WTC11 (cell line): Measurements from ENCODE around the gene OTC. TPM values are rescaled to one million over a fixed set of nuclear protein-coding genes. Genes with fewer than 3 reads are reported as not detected.

Experiments
- ATAC-seq: fragments of 200-7000 bp; cut with Tn5 transposase; 2 replicates; pipeline ENCODE4 v1.10.0; 2021; ENCODE audit warnings: mild to moderate bottlenecking, moderate library complexity
- CTCF ChIA-PET: fragments of 300-600 bp; sonication (Branson Sonifier 250); formaldehyde crosslinking; loops from one replicate; lab custom pipeline; 2021; ENCODE audit warnings: antibody characterized with exemption; lab: Charles Lee
- POLR2A ChIA-PET: fragments of 350-600 bp; sonication (Branson Sonifier 250); formaldehyde crosslinking; loops from one replicate; lab custom pipeline; 2021; ENCODE audit warnings: antibody characterized with exemption; lab: Charles Lee
- DNase-seq: peaks from one replicate; pipeline ENCODE4 v3.0.0; 2021; ENCODE audit warnings: low spot score
- H3K27ac Mint-ChIP-seq: 2 replicates; pipeline ENCODE4 v1.8.0; 2021; ENCODE audit warnings: mixed read lengths
- H3K27me3 Mint-ChIP-seq: 2 replicates; pipeline ENCODE4 v1.8.0; 2021; ENCODE audit warnings: low read depth, mild to moderate bottlenecking, moderate library complexity, mixed read lengths
- H3K36me3 Mint-ChIP-seq: 2 replicates; pipeline ENCODE4 v1.8.0; 2021; ENCODE audit warnings: mixed read lengths
- H3K4me1 Mint-ChIP-seq: 2 replicates; pipeline ENCODE4 v1.8.0; 2022; ENCODE audit warnings: mixed read lengths
- H3K4me3 Mint-ChIP-seq: 2 replicates; pipeline ENCODE4 v1.8.0; 2021; ENCODE audit warnings: mild to moderate bottlenecking, moderate library complexity, mixed read lengths
- H3K9me3 Mint-ChIP-seq: 2 replicates; pipeline ENCODE4 v1.8.0; 2021; ENCODE audit warnings: mixed read lengths
- AR ChIP-seq: fragments of 250-450 bp; sonication (Bioruptor Pico); IDR thresholded peaks from 2 replicates; pipeline ENCODE4 v1.9.0; 2021; ENCODE audit warnings: mild to moderate bottlenecking
- CBFB ChIP-seq: sonication (generic); formaldehyde crosslinking; IDR thresholded peaks from 2 replicates; pipeline ENCODE4 v1.8.1; 2022; ENCODE audit warnings: mild to moderate bottlenecking, low read depth, missing genetic modification reagents
- ELF4 ChIP-seq: sonication (generic); formaldehyde crosslinking; IDR thresholded peaks from 2 replicates; pipeline ENCODE4 v1.8.1; 2022; ENCODE audit warnings: low read depth, mild to moderate bottlenecking, moderate library complexity, missing genetic modification reagents
- ERG ChIP-seq: fragments of 250-450 bp; sonication (Bioruptor Pico); IDR thresholded peaks from 2 replicates; pipeline ENCODE4 v1.8.0; 2021; ENCODE audit warnings: mild to moderate bottlenecking
- FOXP1 ChIP-seq: sonication (generic); formaldehyde crosslinking; IDR thresholded peaks from 2 replicates; pipeline ENCODE4 v1.8.0; 2022; ENCODE audit warnings: missing genetic modification reagents, mild to moderate bottlenecking, moderate library complexity, borderline replicate concordance
- GRHL2 ChIP-seq: fragments of 250-450 bp; sonication (Bioruptor Pico); IDR thresholded peaks from 2 replicates; pipeline ENCODE4 v1.8.0; 2022; ENCODE audit warnings: mild to moderate bottlenecking, moderate library complexity; ENCODE audit not compliant: insufficient replicate concordance, severe bottlenecking
- IRF2 ChIP-seq: sonication (generic); formaldehyde crosslinking; IDR thresholded peaks from 2 replicates; pipeline ENCODE4 v1.8.0; 2022; ENCODE audit warnings: low read depth, missing genetic modification reagents, borderline replicate concordance
- MXD4 ChIP-seq: fragments of 250-450 bp; sonication (Bioruptor Pico); IDR thresholded peaks from 2 replicates; pipeline ENCODE4 v1.8.0; 2021; ENCODE audit warnings: mild to moderate bottlenecking, moderate library complexity, borderline replicate concordance
- NFE2L1 ChIP-seq: sonication (generic); formaldehyde crosslinking; IDR thresholded peaks from 2 replicates; pipeline ENCODE4 v1.8.1; 2023; ENCODE audit warnings: missing genetic modification reagents
- NR1H2 ChIP-seq: sonication (generic); formaldehyde crosslinking; IDR thresholded peaks from 2 replicates; pipeline ENCODE4 v1.9.0; 2021; ENCODE audit warnings: mild to moderate bottlenecking, moderate library complexity, missing genetic modification reagents
- PRDM15 ChIP-seq: sonication (generic); formaldehyde crosslinking; IDR thresholded peaks from 2 replicates; pipeline ENCODE4 v1.8.0; 2022; ENCODE audit warnings: missing genetic modification reagents
- PREB ChIP-seq: sonication (generic); formaldehyde crosslinking; IDR thresholded peaks from 2 replicates; pipeline ENCODE4 v1.8.1; 2022; ENCODE audit warnings: mild to moderate bottlenecking, missing genetic modification reagents, moderate library complexity, borderline replicate concordance
- SMAD4 ChIP-seq: sonication (generic); formaldehyde crosslinking; IDR thresholded peaks from 2 replicates; pipeline ENCODE4 v1.8.0; 2022; ENCODE audit warnings: mild to moderate bottlenecking, missing genetic modification reagents
- SOX15 ChIP-seq: fragments of 250-450 bp; sonication (Bioruptor Pico); IDR thresholded peaks from 2 replicates; pipeline ENCODE4 v1.9.0; 2021; ENCODE audit warnings: mild to moderate bottlenecking
- TCF7 ChIP-seq: sonication (generic); formaldehyde crosslinking; IDR thresholded peaks from 2 replicates; pipeline ENCODE4 v1.8.0; 2022; ENCODE audit warnings: mild to moderate bottlenecking, low read depth, missing genetic modification reagents, moderate library complexity
- TP53 ChIP-seq: sonication (generic); formaldehyde crosslinking; IDR thresholded peaks from 2 replicates; pipeline ENCODE4 v1.8.1; 2023; ENCODE audit warnings: mild to moderate bottlenecking, missing genetic modification reagents
- USF1 ChIP-seq: sonication (generic); formaldehyde crosslinking; IDR thresholded peaks from 2 replicates; pipeline ENCODE4 v1.8.0; 2022; ENCODE audit warnings: mild to moderate bottlenecking, missing genetic modification reagents
- ZBTB21 ChIP-seq: sonication (generic); formaldehyde crosslinking; IDR thresholded peaks from 2 replicates; pipeline ENCODE4 v1.8.1; 2023; ENCODE audit warnings: mild to moderate bottlenecking, missing genetic modification reagents, borderline replicate concordance
- ZNF121 ChIP-seq: sonication (generic); formaldehyde crosslinking; IDR thresholded peaks from 2 replicates; pipeline ENCODE4 v1.8.0; 2023; ENCODE audit warnings: missing genetic modification reagents
- ZNF232 ChIP-seq: sonication (generic); formaldehyde crosslinking; IDR thresholded peaks from 2 replicates; pipeline ENCODE4 v1.8.0; 2022; ENCODE audit warnings: mild to moderate bottlenecking, missing genetic modification reagents
- ZNF416 ChIP-seq: fragments of 250-450 bp; sonication (Bioruptor Pico); IDR thresholded peaks from 2 replicates; pipeline ENCODE4 v1.9.0; 2021; ENCODE audit warnings: mild to moderate bottlenecking, inconsistent platforms
- total RNA-seq: library from RNA; stranded (reverse); gene quantifications from 3 replicates; pipeline ENCODE4 v1.2.3, GENCODE V29; 2021
- TF ChIP-seq, protein P1 (sequence below): sonication (generic); formaldehyde crosslinking; IDR thresholded peaks from 2 replicates; pipeline ENCODE4 v1.8.0; 2022; ENCODE audit warnings: mild to moderate bottlenecking, missing genetic modification reagents

Gene OTC
- total RNA-seq, 1 experiment from 2014 or later, result not detected

GRCh38 chrX:38376747-38377146 lies 24.3 kb downstream of the OTC start:
- no peaks in the 10 kb centered on the region for H3K9me3 Mint-ChIP-seq

GRCh38 chrX:38379088-38379487 lies 26.7 kb downstream of the OTC start:
- CTCF ChIA-PET, result no interaction called here
- Mint-ChIP-seq H3K4me3 (no peak overlapping the region), H3K9me3 (no peaks in the 10 kb centered on the region), H3K27ac (no peak overlapping the region), H3K36me3 (no peaks in the 10 kb centered on the region), H3K27me3 (no peaks in the 10 kb centered on the region; the same call in 1 of the 2 replicates), H3K4me1 (no peaks in the 10 kb centered on the region)
- POLR2A ChIA-PET, result no interaction called here
- TF ChIP-seq USF1 (CRISPR knock-in tag) (no peak), ZNF416 (CRISPR knock-in tag) (no peak), GRHL2 (CRISPR knock-in tag) (no peak), NR1H2 (CRISPR knock-in tag) (no peak), CBFB (CRISPR knock-in tag) (no peak), SOX15 (CRISPR knock-in tag) (no peak), ZNF232 (CRISPR knock-in tag) (no peak), ERG (no peak), PREB (CRISPR knock-in tag) (no peak), SMAD4 (CRISPR knock-in tag) (no peak), ZBTB21 (CRISPR knock-in tag) (no peak), ELF4 (CRISPR knock-in tag) (no peak)
- no peak for DNase-seq
- no peak for ATAC-seq

More at GRCh38 chrX:38376747-38377146, 24.3 kb downstream of the OTC start:
- Mint-ChIP-seq H3K4me3 (no peak overlapping the region), H3K27ac (no peak overlapping the region), H3K4me1 (no peaks in the 10 kb centered on the region), H3K27me3 (no peaks in the 10 kb centered on the region; the same call in 1 of the 2 replicates), H3K36me3 (no peaks in the 10 kb centered on the region)
- ChIA-PET CTCF (no interaction called here), POLR2A (no interaction called here)
- ATAC-seq (no peak), DNase-seq (no peak)
- TF ChIP-seq IRF2 (CRISPR knock-in tag) (no peak), TCF7 (CRISPR knock-in tag) (no peak), MXD4 (no peak), FOXP1 (no peak), TP53 (CRISPR knock-in tag) (no peak), NFE2L1 (CRISPR knock-in tag) (no peak), AR (no peak), ZNF121 (no peak), PRDM15 (CRISPR knock-in tag) (no peak)
- TF ChIP-seq, protein P1, sequence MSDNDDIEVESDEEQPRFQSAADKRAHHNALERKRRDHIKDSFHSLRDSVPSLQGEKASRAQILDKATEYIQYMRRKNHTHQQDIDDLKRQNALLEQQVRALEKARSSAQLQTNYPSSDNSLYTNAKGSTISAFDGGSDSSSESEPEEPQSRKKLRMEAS, result no peak
